NCI-H526 (cell line): Measurements from ENCODE around the gene C1GALT1.
A peak's percentile ranks its signal among the peaks of the same experiment; 100 is the strongest.
"Not testable (repeated sequence)": the region's sequence is repeated elsewhere in the genome, so short reads cannot be mapped to it uniquely, and the experiment has no call there.

ENCODE experiments used
- DNase-seq, 2 experiments: peaks; one replicate each; lab custom pipeline; 2025; lab: John Stamatoyannopoulos, UW

Gene C1GALT1

GRCh38 chr7:7169296-7169695 is 13.0 kb upstream of the C1GALT1 start:
- no peak for DNase-seq

GRCh38 chr7:7173956-7174632 is 8.2 kb upstream of the C1GALT1 start:
- no peak for DNase-seq

GRCh38 chr7:7175075-7175695 is 7.2 kb upstream of the C1GALT1 start:
- no peak for DNase-seq

GRCh38 chr7:7176406-7177043 is 5.8 kb upstream of the C1GALT1 start:
- no peak for DNase-seq

GRCh38 chr7:7177044-7177517 is 5.3 kb upstream of the C1GALT1 start:
- DNase-seq: no peak

- DNase-seq: no peak
Measured at GRCh38 chr7:7178081-7178480, 4.3 kb upstream of the C1GALT1 start.

GRCh38 chr7:7178906-7179305 is 3.4 kb upstream of the C1GALT1 start:
- DNase-seq: no peak

GRCh38 chr7:7180725-7181449 is 1.5 kb upstream of the C1GALT1 start:
- no peak for DNase-seq

GRCh38 chr7:7181519-7182155 is 707 bp upstream of the C1GALT1 start:
- DNase-seq: peak; percentile 56 to 61

- peak; percentile 39 to 84 for DNase-seq
Measured at GRCh38 chr7:7183061-7183837, 905 bp downstream of the C1GALT1 start.

GRCh38 chr7:7183838-7184463 is 1.6 kb downstream of the C1GALT1 start:
- DNase-seq: no peak

- DNase-seq: no peak
Measured at GRCh38 chr7:7185371-7185989, 3.1 kb downstream of the C1GALT1 start.

- DNase-seq: no peak
Measured at GRCh38 chr7:7188091-7188490, 5.7 kb downstream of the C1GALT1 start.

- DNase-seq: no peak
Measured at GRCh38 chr7:7188742-7189141, 6.4 kb downstream of the C1GALT1 start.

- DNase-seq: no peak
Measured at GRCh38 chr7:7190142-7190541, 7.8 kb downstream of the C1GALT1 start.

- no peak for DNase-seq
Measured at GRCh38 chr7:7191137-7191536, 8.8 kb downstream of the C1GALT1 start.

- not testable (repeated sequence) for DNase-seq
Measured at GRCh38 chr7:7192798-7193788, 10.7 kb downstream of the C1GALT1 start.

- not testable (repeated sequence) for DNase-seq
Measured at GRCh38 chr7:7199592-7199991, 17.2 kb downstream of the C1GALT1 start.

- not testable (repeated sequence) for DNase-seq
Measured at GRCh38 chr7:7200255-7200654, 17.9 kb downstream of the C1GALT1 start.
